ENCODE results near the gene ATP5F1A.

ATP5F1A gene

GRCh38 chr18:46042571-46043123, 55.4 kb downstream of the ATP5F1A start:
- DNase-seq: no peak

GRCh38 chr18:46040747-46041104, 57.4 kb downstream of the ATP5F1A start:
- no peak for DNase-seq

- no peak for DNase-seq
Observed at GRCh38 chr18:46040033-46040746, 57.9 kb downstream of the ATP5F1A start.

DNA sequence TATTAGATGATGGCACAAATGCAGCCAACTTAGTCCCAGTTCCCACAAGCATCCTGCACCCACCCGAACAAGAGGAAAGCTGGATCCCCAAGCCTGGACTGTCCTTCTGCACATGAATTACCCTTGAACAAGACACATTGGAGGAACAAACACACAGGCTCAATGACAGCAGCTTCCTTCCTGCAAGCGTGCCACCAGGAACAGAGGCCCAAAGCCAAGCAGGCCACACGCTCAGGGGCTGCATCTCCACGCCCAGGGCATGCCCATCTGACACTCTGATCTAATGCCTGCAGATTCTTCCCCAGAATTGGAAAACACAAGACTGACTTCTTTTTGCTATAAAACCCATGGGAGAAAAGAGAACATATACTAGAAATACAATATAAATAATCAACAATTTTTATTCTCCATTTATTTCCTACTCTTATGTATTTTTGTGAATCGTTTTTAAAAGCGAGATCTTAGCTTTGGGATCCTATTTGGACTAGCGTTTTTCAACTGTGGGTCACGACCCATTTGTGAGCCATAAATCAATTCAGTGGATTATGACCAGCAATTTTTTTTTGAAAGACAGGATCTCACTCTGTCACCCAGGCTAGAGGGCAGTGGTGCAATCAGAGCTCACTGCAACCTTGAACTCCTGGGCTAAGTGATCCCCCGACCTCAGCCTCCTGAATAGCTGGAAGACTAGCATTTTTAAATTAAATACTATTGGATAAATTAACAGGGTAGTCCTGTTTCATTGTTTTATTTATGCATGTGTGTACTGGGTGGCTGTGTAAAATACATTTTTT, 60.4 kb downstream of the ATP5F1A start:
- no peak for DNase-seq

DNA sequence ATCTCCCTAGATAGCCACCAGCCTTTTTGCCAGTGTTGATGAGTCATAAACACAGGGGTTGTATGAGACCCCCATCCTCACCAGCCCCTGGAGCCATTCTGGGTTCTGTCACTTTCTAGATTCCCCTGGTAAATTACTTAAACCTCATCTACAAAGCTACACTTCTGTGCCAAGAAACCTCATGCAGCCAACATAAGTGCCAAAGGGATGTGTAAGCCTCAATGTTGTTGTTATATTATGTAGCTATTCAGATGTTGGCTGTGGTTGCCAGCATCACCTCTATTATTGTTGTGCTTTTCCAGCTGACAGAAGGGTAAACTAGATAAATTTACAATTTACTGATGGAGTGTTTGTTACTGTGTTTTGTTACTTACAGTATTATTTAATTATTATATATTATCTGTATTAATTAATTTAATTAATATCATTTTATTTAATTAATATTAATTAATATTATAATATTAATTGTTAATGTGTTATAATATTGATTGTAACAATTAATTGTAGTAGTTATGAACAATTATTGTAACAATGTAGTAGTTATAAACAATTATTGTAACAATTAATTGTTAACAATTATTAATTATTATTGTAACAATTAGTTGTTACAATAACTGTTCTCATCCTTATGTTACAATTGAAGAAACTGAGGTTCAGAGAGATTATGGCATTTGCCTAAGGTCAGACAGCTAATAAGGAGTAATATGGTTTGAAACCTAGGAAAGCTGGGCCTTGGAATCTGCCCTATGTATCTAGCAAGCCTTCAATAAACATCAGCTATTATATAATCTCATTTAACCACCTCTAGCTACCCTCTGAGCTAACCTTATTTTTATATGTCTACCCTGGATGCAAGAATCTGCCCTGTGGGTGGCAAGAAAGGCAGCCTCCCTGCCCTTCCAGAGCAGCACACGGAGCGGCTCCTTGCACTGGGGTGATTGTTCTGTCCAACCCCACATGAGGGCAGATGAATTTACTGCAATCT, 62.1 kb downstream of the ATP5F1A start:
- no peak for DNase-seq

DNA sequence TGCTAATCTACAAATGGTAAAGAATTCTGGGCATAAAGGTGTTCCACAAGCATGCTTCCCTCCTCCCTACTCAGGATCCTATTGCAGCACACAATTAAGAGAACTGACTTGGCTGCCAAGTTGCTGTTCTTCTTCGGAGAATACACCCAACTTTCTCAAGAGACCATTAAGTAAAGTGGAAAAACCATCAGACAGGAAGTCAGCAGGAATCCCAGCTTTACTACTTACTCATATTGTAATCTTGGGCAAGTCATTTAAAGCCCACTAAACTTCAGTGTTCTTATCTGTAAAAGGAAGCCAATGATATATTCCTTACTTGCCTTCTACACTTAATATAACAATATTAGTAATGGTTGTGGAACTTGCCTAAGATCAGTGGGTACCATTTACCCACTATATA, 63.9 kb downstream of the ATP5F1A start:
- no peak for DNase-seq

GRCh38 chr18:46031741-46032140, 66.4 kb downstream of the ATP5F1A start:
- no peak for DNase-seq

Measured in activated naive CD4-positive, alpha-beta T cell (primary cell).